ENCODE results near the gene KDM4C. TPM values are rescaled to one million over a fixed set of nuclear protein-coding genes. Genes with fewer than 3 reads are reported as not detected.

Gene KDM4C
- total and polyA plus RNA-seq, 2 of the 8 experiments (the other 6 are each of a cell fraction or from before 2014, with no cell fraction given): 13.0 to 26.1 TPM

- CTCF ChIA-PET (ENCODE audit: partially characterized antibody): no interaction called here
- Histone ChIP-seq H2BK120ac (replicated peaks; ENCODE audit: low read depth, low read length) (no peak overlapping the region), H3K23me2 (ENCODE audit: low read depth, low read length) (no peaks in the 10 kb centered on the region), H3K9ac (replicated peaks in 1 of 4; ENCODE audit: extremely low read depth in 1 of 4, low read depth in 3 of 4, low read length in 3 of 4) (no peak overlapping the region), H2BK12ac (ENCODE audit: low read depth, low read length) (no peak overlapping the region), H2AK5ac (ENCODE audit: low read depth, low read length) (no peak overlapping the region), H3K4me1 (replicated peaks in 1 of 4; ENCODE audit: control insufficient read depth in 3 of 4, insufficient read depth in 4 of 4, low read length in 3 of 4) (peaks cover 3 to 11% (median 4%) of the 10 kb centered on the region in 4 experiments; a peak in 4 of 7 replicates), H3K79me2 (ENCODE audit: control insufficient read depth in 1 of 2, insufficient read depth in 2 of 2, low read length in 2 of 2) (no peaks in the 10 kb centered on the region), H3K27me3 (replicated peaks in 1 of 4; ENCODE audit: control insufficient read depth in 3 of 4, extremely low read depth in 1 of 4, insufficient read depth in 3 of 4, low read length in 3 of 4) (no peaks in the 10 kb centered on the region), H3K27ac (ENCODE audit: low read depth, low read length) (no peak overlapping the region), H3K4me2 (ENCODE audit: insufficient read depth in 1 of 2, low read depth in 2 of 2, low read length in 2 of 2) (no peak overlapping the region), H4K5ac (ENCODE audit: insufficient read length, low read depth, low read length) (no peak overlapping the region), H3K23ac (ENCODE audit: insufficient read length) (no peak overlapping the region), H4K8ac (ENCODE audit: extremely low read depth, insufficient read depth, low read length) (no peak overlapping the region), H3K36me3 (ENCODE audit: control insufficient read depth in 2 of 4, insufficient read depth in 4 of 4, low read length in 3 of 4) (no peaks in the 10 kb centered on the region), H2BK20ac (ENCODE audit: low read length) (no peak overlapping the region), H4K20me1 (replicated peaks in 1 of 2; ENCODE audit: control insufficient read depth in 1 of 2, insufficient read depth in 2 of 2, low read length in 2 of 2) (no peaks in the 10 kb centered on the region), H3K9me3 (ENCODE audit: insufficient read depth in 2 of 2, low read depth in 1 of 2, low read length in 1 of 2) (no peaks in the 10 kb centered on the region), H3K4me3 (ENCODE audit: extremely low read depth in 1 of 4, insufficient read depth in 2 of 4, low read depth in 3 of 4, low read length in 4 of 4) (no peak overlapping the region), H3K79me1 (ENCODE audit: low read depth, low read length) (no peaks in the 10 kb centered on the region), H2BK15ac (ENCODE audit: low read length) (no peak overlapping the region), H3K4ac (replicated peaks; ENCODE audit: insufficient read length, low read depth, low read length) (no peak overlapping the region), H4K91ac (replicated peaks; ENCODE audit: insufficient read length, low read length) (no peak overlapping the region), H3K14ac (ENCODE audit: insufficient read length) (no peak overlapping the region), H3K56ac (replicated peaks; ENCODE audit: insufficient read length, low read depth, low read length) (no peak overlapping the region), H3K18ac (ENCODE audit: extremely low read depth, low read length) (no peak overlapping the region), H2BK5ac (ENCODE audit: low read depth, low read length) (no peak overlapping the region), H2AFZ (ENCODE audit: low read length) (no peak overlapping the region)
- 82% methylated on average over 6 of the region's 6 CpGs; no CpG with 5 or more reads in 1 of the 2 experiments for WGBS, 2 experiments (ENCODE audit: extremely low coverage in 1 of 2, insufficient coverage in 1 of 2, insufficient read length in 1 of 2, insufficient replicate concordance in 2 of 2, low coverage in 1 of 2, low lambda C conversion rate in 2 of 2, missing lambda C conversion rate in 1 of 2)
- FAIRE-seq (no peak), DNase-seq (ENCODE audit: low read depth in 1 of 2, low spot score in 2 of 2) (no peak)
- POLR2A ChIA-PET (ENCODE audit: partially characterized antibody): no interaction called here
- TF ChIP-seq SP4 (IDR thresholded peaks at IDR 0.05; ENCODE audit: low read length): no peak
- TF ChIP-seq SIRT6 (IDR thresholded peaks at IDR 0.05; ENCODE audit: low read length): no peak
- TF ChIP-seq RAD21 (IDR thresholded peaks at IDR 0.05 in 1 of 2, conservative IDR thresholded peaks at IDR 0.05 in 1 of 2; ENCODE audit: low read depth in 2 of 2, low read length in 2 of 2): no peak
- no peak for TF ChIP-seq SP2 (IDR thresholded peaks at IDR 0.05; ENCODE audit: low read length)
- TF ChIP-seq SRF (IDR thresholded peaks at IDR 0.05; ENCODE audit: low read depth, low read length): no peak
- TF ChIP-seq TCF12 (IDR thresholded peaks at IDR 0.05; ENCODE audit: low read depth, low read length): no peak
- no peak for TF ChIP-seq BACH1 (IDR thresholded peaks at IDR 0.05; ENCODE audit: low read length)
- TF ChIP-seq CREB1 (IDR thresholded peaks at IDR 0.05): no peak
- TF ChIP-seq GABPA (IDR thresholded peaks at IDR 0.05; ENCODE audit: borderline replicate concordance, insufficient read depth, low read length): no peak
- TF ChIP-seq TEAD4 (IDR thresholded peaks at IDR 0.05; ENCODE audit: low read depth, low read length): no peak
- no peak for TF ChIP-seq SIN3A (conservative IDR thresholded peaks at IDR 0.05 in 1 of 2, IDR thresholded peaks at IDR 0.05 in 1 of 2; ENCODE audit: low read depth in 1 of 2, low read length in 2 of 2)
- no peak for TF ChIP-seq SUZ12 (IDR thresholded peaks at IDR 0.05; ENCODE audit: low read length)
- no peak for TF ChIP-seq GTF2F1 (IDR thresholded peaks at IDR 0.05; ENCODE audit: borderline replicate concordance, low read depth, low read length)
- TF ChIP-seq RNF2 (IDR thresholded peaks at IDR 0.05; ENCODE audit: borderline replicate concordance, low read depth, low read length, missing control alignments, poor library complexity, severe bottlenecking): no peak
- no peak for TF ChIP-seq CBX5 (IDR thresholded peaks at IDR 0.05; ENCODE audit: low read depth, low read length)
Observed at GRCh38 chr9:7206221-7206758, 448.5 kb downstream of the KDM4C start.

All from H1 (cell line).